Spinal cord (tissue), 10 donors: ENCODE measurements around the gene CHST12. TPM values are rescaled to one million over a fixed set of nuclear protein-coding genes. Genes with fewer than 3 reads are reported as not detected.
A peak's percentile ranks its signal among the peaks of the same experiment; 100 is the strongest.
"Not testable (repeated sequence)": the region's sequence is repeated elsewhere in the genome, so short reads cannot be mapped to it uniquely, and the experiment has no call there.

Source experiments
- DNase-seq, 6 donors: peaks; one replicate each; pipeline versions ENCODE4 v3.0.0 to v3.0.0-alpha.2; 2013 to 2015; ENCODE audit warnings: low spot score in 6 of 6, low read depth in 4 of 6
- H3K27ac ChIP-seq: one replicate; pipeline ENCODE4 v1.5.1; 2013; ENCODE audit warnings: low read depth, low read length, control low read depth
- H3K27me3 ChIP-seq: one replicate; pipeline ENCODE4 v1.6.1; 2013; ENCODE audit warnings: low read length; ENCODE audit not compliant: control insufficient read depth, insufficient read depth
- H3K36me3 ChIP-seq: one replicate; pipeline ENCODE4 v1.6.1; 2013; ENCODE audit warnings: low read length; ENCODE audit not compliant: control insufficient read depth, insufficient read depth
- H3K4me1 ChIP-seq: one replicate; pipeline ENCODE4 v1.6.1; 2013; ENCODE audit warnings: low read length; ENCODE audit not compliant: control insufficient read depth, insufficient read depth
- H3K4me3 ChIP-seq: one replicate; pipeline ENCODE4 v1.5.1; 2013; ENCODE audit warnings: low read depth, low read length, control low read depth
- H3K9me3 ChIP-seq: one replicate; pipeline ENCODE4 v1.6.1; 2013; ENCODE audit warnings: low read length; ENCODE audit not compliant: control insufficient read depth, insufficient read depth
- WGBS: methylation state at CpG from one replicate; pipeline ENCODE4 v1.1.5; 2013; ENCODE audit warnings: missing lambda C conversion rate; ENCODE audit not compliant: insufficient coverage; 5-methylcytosine and 5-hydroxymethylcytosine counted together
- polyA plus RNA-seq, 2 donors: library from polyadenylated mRNA; unstranded; fragments of 120-200 nt; gene quantifications; one replicate each; pipeline ENCODE4 v1.2.1, GENCODE V29; 2013; ENCODE audit not compliant: insufficient read length in 2 of 2
- total RNA-seq, 2 donors: library from RNA; depleted of rRNA in 1 of 2; stranded (reverse); fragments of 120-200 nt in 1 of 2; fragments of >200 nt in 1 of 2; gene quantifications; one replicate each; pipeline versions ENCODE4 v1.2.3 to v1.2.4, GENCODE V29; 2013 to 2014
- donor health status: healthy.

CHST12 gene
- total and polyA plus RNA-seq, 4 donors: 3.6 to 27.9 (median 16.4) TPM

GRCh38 chr7:2465928-2466327 lies 62.5 kb downstream of the CHST12 start:
- Histone ChIP-seq H3K9me3 (no peaks in the 10 kb centered on the region), H3K4me3 (no peak overlapping the region), H3K4me1 (peaks cover 51% of the 10 kb centered on the region), H3K27me3 (no peaks in the 10 kb centered on the region), H3K36me3 (no peaks in the 10 kb centered on the region), H3K27ac (peak overlapping the region; percentile 72)
- WGBS: 35% methylated on average over 3 of the region's 12 CpGs
- DNase-seq: peak in 5 of 6 donors; percentile 61 to 91 (median 68)

DNA sequence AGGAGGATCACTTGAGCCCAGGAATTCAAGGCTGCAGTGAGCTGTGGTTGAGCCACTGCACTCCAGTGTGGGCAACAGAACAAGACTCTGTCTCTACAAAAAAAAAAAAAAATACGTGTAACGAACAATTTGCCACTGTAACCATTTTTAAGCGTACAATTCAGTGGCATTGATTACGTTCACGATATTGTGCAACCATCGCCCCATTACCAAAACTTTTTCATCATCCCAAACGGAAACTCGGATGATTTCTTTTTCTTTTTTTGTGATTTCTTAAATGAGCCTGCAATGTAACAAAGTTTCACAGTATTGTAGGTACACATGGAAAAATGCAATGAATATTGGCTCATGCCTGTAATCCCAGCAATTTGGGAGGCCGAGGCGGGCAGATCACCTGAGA lies 63.3 kb downstream of the CHST12 start:
- Histone ChIP-seq H3K9me3 (no peaks in the 10 kb centered on the region), H3K4me3 (no peak overlapping the region), H3K36me3 (no peaks in the 10 kb centered on the region), H3K4me1 (peaks cover 51% of the 10 kb centered on the region), H3K27ac (peak overlapping the region; percentile 72), H3K27me3 (no peaks in the 10 kb centered on the region)
- WGBS: 96% methylated on average over 4 of the region's 10 CpGs
- no peak for DNase-seq

GRCh38 chr7:2468227-2468626 lies 64.8 kb downstream of the CHST12 start:
- H3K9me3 ChIP-seq: no peaks in the 10 kb centered on the region
- peaks cover 48% of the 10 kb centered on the region for H3K4me1 ChIP-seq
- H3K27ac ChIP-seq: no peak overlapping the region
- no peaks in the 10 kb centered on the region for H3K36me3 ChIP-seq
- 80% methylated on average over 4 of the region's 7 CpGs for WGBS
- H3K4me3 ChIP-seq: no peak overlapping the region
- no peak for DNase-seq
- no peaks in the 10 kb centered on the region for H3K27me3 ChIP-seq

- not testable (repeated sequence) for H3K9me3 ChIP-seq, H3K36me3 ChIP-seq, DNase-seq, H3K4me3 ChIP-seq, H3K27me3 ChIP-seq, H3K27ac ChIP-seq
- H3K4me1 ChIP-seq: peaks cover 48% of the 10 kb centered on the region
- WGBS: 88% methylated on average over 8 of the region's 9 CpGs
These were observed 66.2 kb downstream of the CHST12 start for GRCh38 chr7:2469460-2470203.

GRCh38 chr7:2470204-2471021 lies 67.0 kb downstream of the CHST12 start:
- Histone ChIP-seq H3K27ac (no peak overlapping the region), H3K9me3 (no peaks in the 10 kb centered on the region), H3K27me3 (no peaks in the 10 kb centered on the region), H3K4me3 (no peak overlapping the region), H3K36me3 (peaks cover 6% of the 10 kb centered on the region), H3K4me1 (peaks cover 44% of the 10 kb centered on the region)
- no peak for DNase-seq
- WGBS: 73% methylated on average over 19 of the region's 19 CpGs

- H3K4me1 ChIP-seq: peaks cover 39% of the 10 kb centered on the region
- H3K36me3 ChIP-seq: peaks cover 9% of the 10 kb centered on the region
- H3K9me3 ChIP-seq: no peaks in the 10 kb centered on the region
- H3K27me3 ChIP-seq: no peaks in the 10 kb centered on the region
- no peak overlapping the region for H3K27ac ChIP-seq
- DNase-seq: no peak
- H3K4me3 ChIP-seq: no peak overlapping the region
- WGBS: 80% methylated on average over 3 of the region's 5 CpGs
These were observed 67.6 kb downstream of the CHST12 start for GRCh38 chr7:2471022-2471329.

GRCh38 chr7:2471396-2471795 lies 68.0 kb downstream of the CHST12 start:
- no peak for DNase-seq
- peaks cover 35% of the 10 kb centered on the region for H3K4me1 ChIP-seq
- H3K36me3 ChIP-seq: peaks cover 9% of the 10 kb centered on the region
- no peak overlapping the region for H3K4me3 ChIP-seq
- WGBS: 37% methylated on average over 13 of the region's 17 CpGs
- no peaks in the 10 kb centered on the region for H3K27me3 ChIP-seq
- H3K9me3 ChIP-seq: no peaks in the 10 kb centered on the region
- H3K27ac ChIP-seq: no peak overlapping the region

- WGBS: 81% methylated on average over 5 of the region's 6 CpGs
- Histone ChIP-seq H3K4me3 (no peak overlapping the region), H3K36me3 (peaks cover 9% of the 10 kb centered on the region), H3K27me3 (no peaks in the 10 kb centered on the region), H3K27ac (no peak overlapping the region), H3K9me3 (no peaks in the 10 kb centered on the region), H3K4me1 (peaks cover 39% of the 10 kb centered on the region)
- no peak for DNase-seq
These were observed 69.3 kb downstream of the CHST12 start for GRCh38 chr7:2472739-2473138.

GRCh38 chr7:2473496-2474180 lies 70.2 kb downstream of the CHST12 start:
- no peak for DNase-seq
- H3K9me3 ChIP-seq: no peaks in the 10 kb centered on the region
- WGBS: 82% methylated on average over 5 of the region's 12 CpGs
- H3K27ac ChIP-seq: no peak overlapping the region
- H3K4me3 ChIP-seq: no peak overlapping the region
- H3K27me3 ChIP-seq: no peaks in the 10 kb centered on the region
- peaks cover 39% of the 10 kb centered on the region for H3K4me1 ChIP-seq
- H3K36me3 ChIP-seq: peaks cover 9% of the 10 kb centered on the region
